Adrenal gland (tissue), 5 donors: ENCODE measurements around the gene CELSR2.
A peak's percentile ranks its signal among the peaks of the same experiment; 100 is the strongest.

Experiments used
- POLR2A ChIP-seq, 2 donors: fragments of 450-650 bp; IDR thresholded peaks; one replicate each; pipeline ENCODE4 v1.6.1; 2017; ENCODE audit warnings: antibody characterized with exemption in 2 of 2, mild to moderate bottlenecking in 2 of 2, moderate library complexity in 1 of 2
- TF ChIP-seq, protein P1 (sequence below), 6 experiments: fragments of 450-650 bp in 4 of 6; fragments of 200-600 bp in 2 of 6; sonication (generic) in 1 of 6; IDR thresholded peaks; 1 replicate in 5 of 6; 2 replicates in 1 of 6; pipeline versions ENCODE4 v1.5.1 to v1.8.0; 2016 to 2021; ENCODE audit warnings: antibody characterized with exemption in 6 of 6, mild to moderate bottlenecking in 2 of 6, moderate library complexity in 1 of 6
- donor health status: DM: no; HTN: no; CAD: no.

DNA sequence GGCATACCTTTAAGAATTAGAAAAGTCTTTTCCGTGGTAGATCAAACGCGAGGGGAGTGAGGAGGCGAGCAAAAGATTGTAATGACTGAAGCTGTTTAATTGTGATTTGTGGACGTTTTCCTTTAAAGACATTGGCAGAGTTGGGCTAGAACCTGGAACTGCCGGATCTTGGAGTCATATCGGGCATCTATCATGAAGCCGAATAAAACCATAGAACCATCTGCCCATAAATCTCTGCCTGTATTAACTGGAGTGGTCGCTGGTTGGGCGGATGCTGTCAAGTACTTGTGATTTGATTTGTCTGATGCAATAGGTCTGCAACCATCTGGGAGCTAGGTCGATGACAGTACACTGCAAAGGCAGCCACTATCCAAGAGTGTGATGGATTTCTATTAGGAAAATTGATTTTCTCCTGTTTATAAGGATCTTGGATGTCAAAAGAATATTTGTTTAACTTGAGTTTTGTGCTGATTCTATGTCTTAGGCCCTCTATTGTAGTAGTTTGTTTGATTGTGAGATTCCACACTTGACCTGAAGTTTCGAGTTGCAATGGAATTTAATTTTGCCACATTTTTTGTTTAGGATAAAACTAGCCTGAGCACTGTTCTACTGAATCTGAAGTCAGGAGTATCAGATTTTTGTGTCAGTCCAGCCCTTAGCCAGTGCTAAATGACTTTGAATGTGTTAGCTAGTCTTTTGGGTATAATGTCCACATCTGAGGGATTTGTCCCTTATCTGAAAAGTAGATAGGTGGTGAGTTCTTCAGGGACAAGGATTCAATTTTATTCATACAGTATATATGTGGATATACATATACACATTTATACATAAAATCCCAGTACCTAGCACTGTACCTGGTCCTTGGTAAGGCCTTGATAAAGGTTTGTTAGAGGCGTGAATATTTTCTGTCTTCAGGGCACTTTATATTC is 34.4 kb upstream of the CELSR2 start:
- peak in 1 of 2 donors; percentile 40 for TF ChIP-seq POLR2A (IDR thresholded peaks at IDR 0.05)
- TF ChIP-seq, protein P1, sequence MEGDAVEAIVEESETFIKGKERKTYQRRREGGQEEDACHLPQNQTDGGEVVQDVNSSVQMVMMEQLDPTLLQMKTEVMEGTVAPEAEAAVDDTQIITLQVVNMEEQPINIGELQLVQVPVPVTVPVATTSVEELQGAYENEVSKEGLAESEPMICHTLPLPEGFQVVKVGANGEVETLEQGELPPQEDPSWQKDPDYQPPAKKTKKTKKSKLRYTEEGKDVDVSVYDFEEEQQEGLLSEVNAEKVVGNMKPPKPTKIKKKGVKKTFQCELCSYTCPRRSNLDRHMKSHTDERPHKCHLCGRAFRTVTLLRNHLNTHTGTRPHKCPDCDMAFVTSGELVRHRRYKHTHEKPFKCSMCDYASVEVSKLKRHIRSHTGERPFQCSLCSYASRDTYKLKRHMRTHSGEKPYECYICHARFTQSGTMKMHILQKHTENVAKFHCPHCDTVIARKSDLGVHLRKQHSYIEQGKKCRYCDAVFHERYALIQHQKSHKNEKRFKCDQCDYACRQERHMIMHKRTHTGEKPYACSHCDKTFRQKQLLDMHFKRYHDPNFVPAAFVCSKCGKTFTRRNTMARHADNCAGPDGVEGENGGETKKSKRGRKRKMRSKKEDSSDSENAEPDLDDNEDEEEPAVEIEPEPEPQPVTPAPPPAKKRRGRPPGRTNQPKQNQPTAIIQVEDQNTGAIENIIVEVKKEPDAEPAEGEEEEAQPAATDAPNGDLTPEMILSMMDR (IDR thresholded peaks at IDR 0.05) = no peak
